ENCODE measurements around the gene TMEM101.
"Not testable (repeated sequence)": the region's sequence is repeated elsewhere in the genome, so short reads cannot be mapped to it uniquely, and the experiment has no call there.

The TMEM101 gene

GRCh38 chr17:43976963-43977837 lies 37.6 kb downstream of the TMEM101 start:
- no peak for DNase-seq (ENCODE audit: low spot score)
- TF ChIP-seq CTCF (IDR thresholded peaks at IDR 0.05; ENCODE audit: extremely low read depth, missing control alignments): no peak

GRCh38 chr17:43975898-43976297 lies 38.9 kb downstream of the TMEM101 start:
- no peak for TF ChIP-seq CTCF (IDR thresholded peaks at IDR 0.05; ENCODE audit: extremely low read depth, missing control alignments)

GRCh38 chr17:43974382-43975266 lies 40.1 kb downstream of the TMEM101 start:
- DNase-seq (ENCODE audit: low spot score): no peak
- no peak for TF ChIP-seq CTCF (IDR thresholded peaks at IDR 0.05; ENCODE audit: extremely low read depth, missing control alignments)

More at GRCh38 chr17:43975898-43976297, 38.9 kb downstream of the TMEM101 start:
- no peak for DNase-seq (ENCODE audit: low spot score)

GRCh38 chr17:43972444-43973212 lies 42.1 kb downstream of the TMEM101 start:
- DNase-seq (ENCODE audit: low spot score): not testable (repeated sequence)

GRCh38 chr17:43971436-43971835 lies 43.3 kb downstream of the TMEM101 start:
- DNase-seq (ENCODE audit: low spot score): not testable (repeated sequence)

- no peak for DNase-seq (ENCODE audit: low spot score)
- TF ChIP-seq CTCF (IDR thresholded peaks at IDR 0.05; ENCODE audit: extremely low read depth, missing control alignments): no peak
Measured at GRCh38 chr17:43970366-43970765, 44.4 kb downstream of the TMEM101 start.

- DNase-seq (ENCODE audit: low spot score): no peak
- no peak for TF ChIP-seq CTCF (IDR thresholded peaks at IDR 0.05; ENCODE audit: extremely low read depth, missing control alignments)
Measured at GRCh38 chr17:43967251-43967875, 47.4 kb downstream of the TMEM101 start.
